DOHH2 (cell line): ENCODE data around the gene FOXRED2.
A peak's percentile ranks its signal among the peaks of the same experiment; 100 is the strongest.

ENCODE experiments used
- H3F3A ChIP-seq: fragments of 200-600 bp; sonication (generic), shearing (Covaris generic); 2 replicates; pipeline ENCODE4 v1.6.0; 2016; ENCODE audit warnings: antibody characterized with exemption, mild to moderate bottlenecking; ENCODE audit not compliant: control insufficient read depth, insufficient read depth
- H3K27ac ChIP-seq: fragments of 200-600 bp; sonication (generic); 2 replicates; pipeline ENCODE4 v1.5.1; 2014; ENCODE audit warnings: low read depth, mild to moderate bottlenecking, low read length, moderate library complexity
- H3K27me3 ChIP-seq: fragments of 200-600 bp; sonication (generic); 2 replicates; pipeline ENCODE4 v1.6.1; 2014; ENCODE audit warnings: mild to moderate bottlenecking, low read length, mixed read lengths; ENCODE audit not compliant: control insufficient read depth
- H3K36me3 ChIP-seq: fragments of 200-600 bp; sonication (generic); 2 replicates; pipeline ENCODE4 v1.6.1; 2014; ENCODE audit warnings: mild to moderate bottlenecking, low read length, moderate library complexity, mixed read lengths; ENCODE audit not compliant: control insufficient read depth
- H3K4me1 ChIP-seq: fragments of 200-600 bp; sonication (generic); 2 replicates; pipeline ENCODE4 v1.6.1; 2014; ENCODE audit warnings: mild to moderate bottlenecking, low read length, mixed read lengths; ENCODE audit not compliant: control insufficient read depth
- H3K4me2 ChIP-seq: fragments of 200-600 bp; sonication (generic); 2 replicates; pipeline ENCODE4 v1.6.0; 2014; ENCODE audit warnings: mild to moderate bottlenecking, low read length, moderate library complexity
- H3K4me3 ChIP-seq: fragments of 200-600 bp; sonication (generic); 2 replicates; pipeline ENCODE4 v1.5.1; 2014; ENCODE audit warnings: mild to moderate bottlenecking, low read length, mixed read lengths
- H3K79me2 ChIP-seq: fragments of 200-600 bp; sonication (generic); 2 replicates; pipeline ENCODE4 v1.6.1; 2014; ENCODE audit warnings: mild to moderate bottlenecking, low read length, mixed read lengths; ENCODE audit not compliant: control insufficient read depth
- H3K9me2 ChIP-seq: fragments of 200-600 bp; sonication (generic); replicated peaks from 2 replicates; pipeline ENCODE4 v1.6.1; 2014; ENCODE audit warnings: mild to moderate bottlenecking, low read length, mixed read lengths; ENCODE audit not compliant: control insufficient read depth
- H3K9me3 ChIP-seq: fragments of 200-600 bp; sonication (generic); 2 replicates; pipeline ENCODE4 v1.6.1; 2014; ENCODE audit warnings: antibody characterized with exemption, low read length, mixed read lengths; ENCODE audit not compliant: control insufficient read depth, insufficient read depth
- H4K20me1 ChIP-seq: fragments of 200-600 bp; sonication (generic); 2 replicates; pipeline ENCODE4 v1.6.0; 2014; ENCODE audit warnings: low read depth, mild to moderate bottlenecking, antibody characterized with exemption, low read length, moderate library complexity; ENCODE audit not compliant: control insufficient read depth, insufficient read depth
- EZH2phosphoT487 ChIP-seq: fragments of 200-600 bp; sonication (generic); IDR thresholded peaks from 2 replicates; pipeline ENCODE4 v1.6.1; 2017; ENCODE audit warnings: borderline replicate concordance, mild to moderate bottlenecking, antibody characterized with exemption, low read length, moderate library complexity, mixed read lengths
- TF ChIP-seq, protein P1 (sequence below): fragments of 200-600 bp; sonication (generic); IDR thresholded peaks from one replicate; pipeline ENCODE4 v1.5.1; 2014; ENCODE audit warnings: antibody characterized with exemption, mild to moderate bottlenecking, low read depth, low read length; ENCODE audit not compliant: poor library complexity, severe bottlenecking

Gene FOXRED2

GRCh38 chr22:36492109-36492508 lies 14.7 kb downstream of the FOXRED2 start:
- peaks cover 6% of the 10 kb centered on the region; the same call in 1 of the 2 replicates for H3K79me2 ChIP-seq
- H3K4me1 ChIP-seq, result peaks cover 36% of the 10 kb centered on the region
- H3F3A ChIP-seq, result peaks cover 18% of the 10 kb centered on the region
- peak overlapping the region; percentile 81 for H3K4me2 ChIP-seq
- no peaks in the 10 kb centered on the region for H3K27me3 ChIP-seq
- no peaks in the 10 kb centered on the region for H4K20me1 ChIP-seq
- TF ChIP-seq EZH2phosphoT487, result no peak
- TF ChIP-seq, protein P1, sequence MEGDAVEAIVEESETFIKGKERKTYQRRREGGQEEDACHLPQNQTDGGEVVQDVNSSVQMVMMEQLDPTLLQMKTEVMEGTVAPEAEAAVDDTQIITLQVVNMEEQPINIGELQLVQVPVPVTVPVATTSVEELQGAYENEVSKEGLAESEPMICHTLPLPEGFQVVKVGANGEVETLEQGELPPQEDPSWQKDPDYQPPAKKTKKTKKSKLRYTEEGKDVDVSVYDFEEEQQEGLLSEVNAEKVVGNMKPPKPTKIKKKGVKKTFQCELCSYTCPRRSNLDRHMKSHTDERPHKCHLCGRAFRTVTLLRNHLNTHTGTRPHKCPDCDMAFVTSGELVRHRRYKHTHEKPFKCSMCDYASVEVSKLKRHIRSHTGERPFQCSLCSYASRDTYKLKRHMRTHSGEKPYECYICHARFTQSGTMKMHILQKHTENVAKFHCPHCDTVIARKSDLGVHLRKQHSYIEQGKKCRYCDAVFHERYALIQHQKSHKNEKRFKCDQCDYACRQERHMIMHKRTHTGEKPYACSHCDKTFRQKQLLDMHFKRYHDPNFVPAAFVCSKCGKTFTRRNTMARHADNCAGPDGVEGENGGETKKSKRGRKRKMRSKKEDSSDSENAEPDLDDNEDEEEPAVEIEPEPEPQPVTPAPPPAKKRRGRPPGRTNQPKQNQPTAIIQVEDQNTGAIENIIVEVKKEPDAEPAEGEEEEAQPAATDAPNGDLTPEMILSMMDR, result no peak
- peak overlapping the region; percentile 88 for H3K27ac ChIP-seq
- peaks cover 4% of the 10 kb centered on the region; the same call in 1 of the 2 replicates for H3K9me3 ChIP-seq
- no peaks in the 10 kb centered on the region for H3K9me2 ChIP-seq
- H3K4me3 ChIP-seq, result peak overlapping the region; percentile 65
- peaks cover 69% of the 10 kb centered on the region for H3K36me3 ChIP-seq

- Histone ChIP-seq H3K4me3 (peak overlapping the region; percentile 65), H3K4me2 (peak overlapping the region; percentile 81), H4K20me1 (no peaks in the 10 kb centered on the region), H3K36me3 (peaks cover 75% of the 10 kb centered on the region), H3K27me3 (no peaks in the 10 kb centered on the region), H3K9me3 (peaks cover 8% of the 10 kb centered on the region; the same call in 1 of the 2 replicates), H3K27ac (peak overlapping the region; percentile 88), H3F3A (peaks cover 18% of the 10 kb centered on the region), H3K79me2 (peaks cover 6% of the 10 kb centered on the region; the same call in 1 of the 2 replicates), H3K4me1 (peaks cover 36% of the 10 kb centered on the region), H3K9me2 (no peaks in the 10 kb centered on the region)
- TF ChIP-seq EZH2phosphoT487, result no peak
- TF ChIP-seq, protein P1, result no peak
These were observed 15.7 kb downstream of the FOXRED2 start for GRCh38 chr22:36491155-36491554.

- Histone ChIP-seq H3K79me2 (no peaks in the 10 kb centered on the region), H4K20me1 (no peaks in the 10 kb centered on the region), H3K4me3 (no peak overlapping the region), H3K27ac (no peak overlapping the region), H3K9me3 (peaks cover 8% of the 10 kb centered on the region; the same call in 1 of the 2 replicates), H3K36me3 (peaks cover 51% of the 10 kb centered on the region), H3K9me2 (no peaks in the 10 kb centered on the region), H3F3A (peaks cover 16% of the 10 kb centered on the region), H3K27me3 (no peaks in the 10 kb centered on the region), H3K4me1 (peaks cover 14% of the 10 kb centered on the region), H3K4me2 (no peak overlapping the region)
- TF ChIP-seq, protein P1, result peak; percentile 77
- TF ChIP-seq EZH2phosphoT487, result no peak
These were observed 20.0 kb downstream of the FOXRED2 start for GRCh38 chr22:36486619-36487384.
